Heart left ventricle (tissue), 13 donors: Measurements from ENCODE around the gene TRUB1.

Experiments
- POLR2A ChIP-seq, 2 donors: fragments of 450-650 bp; IDR thresholded peaks; one replicate each; pipeline ENCODE4 v1.6.1; 2017; ENCODE audit warnings: antibody characterized with exemption in 2 of 2, mild to moderate bottlenecking in 2 of 2, moderate library complexity in 2 of 2
- TF ChIP-seq, protein P1 (sequence below), 12 donors: fragments of 200-600 bp; sonication (generic) in 4 of 12; IDR thresholded peaks; one replicate each; pipeline versions ENCODE4 v1.5.0 to v1.8.0; 2018 to 2022; ENCODE audit warnings: antibody characterized with exemption in 12 of 12, mild to moderate bottlenecking in 5 of 12
- donor health status: ischemic (EF 13 %, LVEDD 7.1; RV severe dilation, severe dysfunction).
- donor health status: DM: no; HTN: yes; CAD: no.
- donor health status: DM: no; HTN: no; CAD: no.
- donor health status: ischemic (EF 25% LVEDD 6.9; RV normal size, moderate dysfunction).
- donor health status: ischemic (EF 25% LVEDD 5.7; RV mildly dilated, moderate dysfunction).
- donor health status: ischemic (EF 35%, LVEDD 5.7; RV mildly dilated, moderate dysfunction).
- donor health status: nonischemic (EF 11% LVEDD 7.7; RV severe dilation, severe dysfunction).
- donor health status: DM: yes; HTN: yes; CAD: no.
- donor health status: PGD.
- donor health status: ischemic (EF 29% LVEDD 5.4; RV normal size, mild dysfunction).
- donor health status: nonischemic (EF 23%, LVEDD 6.1; RV moderate dilation, normal function).

DNA sequence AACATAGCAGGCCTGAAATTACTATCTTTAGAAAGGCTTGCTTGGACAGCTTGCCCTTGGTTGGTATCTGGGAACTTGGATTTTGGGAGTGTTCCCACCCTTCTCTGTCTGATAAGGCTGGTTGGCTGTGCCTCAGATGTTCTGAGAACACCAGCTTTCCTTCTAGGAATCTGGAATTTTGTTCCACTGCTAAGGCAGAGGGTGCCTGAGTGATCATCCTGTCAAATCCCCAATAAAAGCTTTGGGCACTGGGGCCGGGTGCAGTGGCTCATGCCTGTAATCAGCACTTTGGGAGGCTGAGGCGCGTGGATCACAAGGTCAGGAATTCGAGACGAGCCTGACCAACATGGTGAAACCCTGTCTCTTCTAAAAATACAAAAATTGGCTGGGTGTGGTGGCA is 5.0 kb downstream of the TRUB1 start:
- TF ChIP-seq, protein P1, sequence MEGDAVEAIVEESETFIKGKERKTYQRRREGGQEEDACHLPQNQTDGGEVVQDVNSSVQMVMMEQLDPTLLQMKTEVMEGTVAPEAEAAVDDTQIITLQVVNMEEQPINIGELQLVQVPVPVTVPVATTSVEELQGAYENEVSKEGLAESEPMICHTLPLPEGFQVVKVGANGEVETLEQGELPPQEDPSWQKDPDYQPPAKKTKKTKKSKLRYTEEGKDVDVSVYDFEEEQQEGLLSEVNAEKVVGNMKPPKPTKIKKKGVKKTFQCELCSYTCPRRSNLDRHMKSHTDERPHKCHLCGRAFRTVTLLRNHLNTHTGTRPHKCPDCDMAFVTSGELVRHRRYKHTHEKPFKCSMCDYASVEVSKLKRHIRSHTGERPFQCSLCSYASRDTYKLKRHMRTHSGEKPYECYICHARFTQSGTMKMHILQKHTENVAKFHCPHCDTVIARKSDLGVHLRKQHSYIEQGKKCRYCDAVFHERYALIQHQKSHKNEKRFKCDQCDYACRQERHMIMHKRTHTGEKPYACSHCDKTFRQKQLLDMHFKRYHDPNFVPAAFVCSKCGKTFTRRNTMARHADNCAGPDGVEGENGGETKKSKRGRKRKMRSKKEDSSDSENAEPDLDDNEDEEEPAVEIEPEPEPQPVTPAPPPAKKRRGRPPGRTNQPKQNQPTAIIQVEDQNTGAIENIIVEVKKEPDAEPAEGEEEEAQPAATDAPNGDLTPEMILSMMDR (IDR thresholded peaks at IDR 0.05): no peak
- TF ChIP-seq POLR2A (IDR thresholded peaks at IDR 0.05): no peak
